GM12865 (cell line): ENCODE data around the gene JCHAIN.

Source experiments
- DNase-seq: peaks from one replicate; pipeline ENCODE4 v3.0.0; 2010; ENCODE audit warnings: low read depth
- H3K4me3 ChIP-seq: 2 replicates; pipeline ENCODE4 v1.5.1; 2011; ENCODE audit warnings: mild to moderate bottlenecking, low read depth, low read length, control low read depth
- CTCF ChIP-seq: IDR thresholded peaks from 2 replicates; pipeline ENCODE4 v1.5.1; 2011; ENCODE audit warnings: low read length, control low read depth, low read depth, inconsistent platforms; ENCODE audit not compliant: insufficient read depth; ENCODE audit errors: missing control alignments

JCHAIN gene

GRCh38 chr4:70623323-70623722, 43.0 kb downstream of the JCHAIN start:
- no peak overlapping the region for H3K4me3 ChIP-seq
- DNase-seq, result no peak

GRCh38 chr4:70619778-70620177, 46.5 kb downstream of the JCHAIN start:
- H3K4me3 ChIP-seq, result no peak overlapping the region
- no peak for DNase-seq
- no peak for TF ChIP-seq CTCF

More at GRCh38 chr4:70623323-70623722, 43.0 kb downstream of the JCHAIN start:
- no peak for TF ChIP-seq CTCF

GRCh38 chr4:70619288-70619687, 47.0 kb downstream of the JCHAIN start:
- DNase-seq, result no peak
- TF ChIP-seq CTCF, result no peak
- H3K4me3 ChIP-seq, result no peak overlapping the region

GRCh38 chr4:70614184-70614555, 52.1 kb downstream of the JCHAIN start:
- TF ChIP-seq CTCF, result no peak
- H3K4me3 ChIP-seq, result no peak overlapping the region
- DNase-seq, result no peak

GRCh38 chr4:70613306-70614183, 52.8 kb downstream of the JCHAIN start:
- no peak for TF ChIP-seq CTCF
- DNase-seq, result no peak
- H3K4me3 ChIP-seq, result no peak overlapping the region; the same call in 1 of the 2 replicates

GRCh38 chr4:70608324-70608723, 58.0 kb downstream of the JCHAIN start:
- DNase-seq, result no peak
- no peak overlapping the region for H3K4me3 ChIP-seq
- TF ChIP-seq CTCF, result no peak
